GM19035 (cell line): ENCODE measurements around the gene CLTCL1.
"Not testable (repeated sequence)": the region's sequence is repeated elsewhere in the genome, so short reads cannot be mapped to it uniquely, and the experiment has no call there.

Source experiments
- ATAC-seq: cut with Tn5 transposase; IDR thresholded peaks from one replicate; pipeline ENCODE4 v1.9.1; 2021; ENCODE audit not compliant: unreplicated experiment

Gene CLTCL1

DNA sequence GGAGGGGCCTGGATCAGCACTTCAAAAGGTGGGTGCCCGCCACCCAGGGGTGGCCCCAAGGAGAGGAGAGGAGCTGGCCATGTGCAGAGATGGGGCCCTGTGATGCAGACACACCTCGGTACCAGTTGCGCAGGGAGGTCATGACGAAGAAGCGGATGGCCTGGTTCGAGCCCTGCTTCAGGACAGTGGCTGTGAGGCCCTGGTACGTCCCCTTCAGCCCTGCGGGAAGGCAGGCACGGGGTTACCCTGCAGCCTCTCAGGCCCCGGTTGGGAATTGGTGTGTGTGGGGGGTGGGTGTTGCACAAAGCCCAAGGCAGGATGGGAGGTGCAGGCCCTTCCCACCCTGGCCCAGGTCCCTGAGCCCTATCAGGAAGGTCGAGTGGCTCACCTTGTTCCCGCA lies 114.8 kb downstream of the CLTCL1 start:
- no peak for ATAC-seq

GRCh38 chr22:19176175-19176643 lies 115.3 kb downstream of the CLTCL1 start:
- no peak for ATAC-seq

DNA sequence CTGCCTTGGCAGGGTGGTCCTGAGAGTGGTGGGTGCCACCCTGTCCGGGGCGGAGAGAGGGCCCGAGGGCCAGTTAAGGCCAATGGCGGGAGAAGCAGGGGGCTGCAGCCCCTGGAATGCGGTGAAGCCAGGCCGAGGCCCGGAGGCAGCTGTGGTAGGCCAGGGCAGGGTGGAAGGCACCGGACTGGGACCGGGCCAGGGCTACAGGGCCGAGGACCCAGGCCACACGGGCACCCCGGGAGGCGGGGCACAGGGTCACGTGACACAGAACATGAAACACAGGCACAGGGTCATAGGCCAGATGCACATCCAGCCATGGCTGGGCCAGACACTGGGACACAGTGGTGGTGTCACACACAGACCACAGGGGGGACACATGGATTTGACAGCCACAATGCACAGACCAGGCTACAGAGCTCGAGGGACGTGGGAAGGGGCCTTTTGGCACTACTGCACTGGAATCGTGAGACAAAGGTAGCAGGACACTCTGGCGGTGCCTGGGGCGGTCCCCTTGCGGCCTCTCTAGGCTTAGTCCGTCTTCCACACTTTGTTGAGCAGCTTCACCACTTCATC lies 115.8 kb downstream of the CLTCL1 start:
- ATAC-seq, result no peak

DNA sequence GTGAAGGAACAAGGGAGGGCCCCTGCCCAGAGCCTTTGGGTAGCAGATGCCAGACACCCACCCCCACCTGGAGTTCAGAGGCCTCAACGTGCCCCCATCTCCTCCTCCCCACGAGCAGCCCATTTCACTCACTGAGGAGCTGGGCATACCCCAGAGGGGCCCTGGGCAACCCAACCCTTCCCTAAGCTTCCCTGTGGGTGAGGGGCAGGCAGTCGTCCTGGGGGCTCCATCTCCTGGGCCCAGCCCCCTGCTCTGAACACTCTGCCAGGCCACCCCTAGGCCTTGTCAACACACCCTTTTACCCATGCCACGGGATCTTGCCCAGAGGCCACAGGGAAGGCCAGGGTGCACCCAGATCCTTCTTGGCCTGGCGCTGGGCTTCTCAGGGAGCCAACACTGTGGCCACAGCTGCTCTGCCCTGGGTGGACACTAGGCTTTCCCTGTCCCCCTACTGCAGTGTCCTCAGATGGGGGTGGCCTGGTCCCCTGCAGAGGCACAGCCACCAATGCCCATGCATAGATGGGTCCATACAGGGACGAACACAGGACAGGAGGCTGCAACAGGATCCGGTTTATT lies 116.4 kb downstream of the CLTCL1 start:
- ATAC-seq, result no peak

DNA sequence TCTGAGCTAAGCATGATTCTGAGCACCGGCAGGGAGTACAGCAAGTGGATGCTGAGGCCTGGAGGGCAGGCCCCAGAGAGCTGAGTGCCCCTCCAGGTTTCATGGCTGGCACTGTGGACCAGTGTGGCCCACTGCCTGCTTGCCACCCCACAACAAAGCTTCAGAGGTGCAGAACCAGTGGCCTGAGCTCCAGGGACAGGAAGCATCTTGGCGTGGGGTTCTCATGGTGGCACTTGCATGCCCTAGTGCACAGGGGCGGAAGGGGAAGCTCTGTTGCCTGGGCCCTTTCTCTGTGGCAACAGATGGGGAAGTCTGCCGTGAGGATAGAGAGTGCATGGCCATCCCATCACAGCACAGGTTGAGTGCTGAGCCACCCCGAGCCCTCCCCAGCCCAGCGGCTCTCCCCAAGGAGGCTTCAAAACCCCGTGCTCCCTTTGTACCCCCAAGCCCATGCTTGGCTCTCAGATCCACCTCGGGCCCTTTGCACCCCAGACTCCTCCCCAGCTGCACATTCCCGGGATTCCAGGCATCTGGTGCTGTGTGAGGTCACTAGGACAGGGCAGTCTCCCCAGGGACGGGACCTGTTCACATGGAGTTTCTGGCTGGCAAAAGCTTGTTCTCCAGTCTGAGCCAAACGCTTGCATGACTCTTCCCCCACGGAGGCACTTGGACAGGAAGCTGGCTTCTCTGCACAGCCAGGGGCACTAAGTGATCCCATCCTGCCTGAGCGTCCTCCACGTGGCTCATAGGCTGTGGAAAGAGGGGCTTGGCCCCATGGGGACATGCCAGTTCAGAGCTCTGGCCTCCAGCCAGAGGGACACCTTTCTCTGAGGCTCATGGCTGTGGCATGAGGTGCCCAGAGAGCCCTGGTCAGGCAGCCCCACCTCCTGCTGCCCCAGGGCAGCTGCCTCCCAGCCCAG lies 117.2 kb downstream of the CLTCL1 start:
- ATAC-seq, result no peak

DNA sequence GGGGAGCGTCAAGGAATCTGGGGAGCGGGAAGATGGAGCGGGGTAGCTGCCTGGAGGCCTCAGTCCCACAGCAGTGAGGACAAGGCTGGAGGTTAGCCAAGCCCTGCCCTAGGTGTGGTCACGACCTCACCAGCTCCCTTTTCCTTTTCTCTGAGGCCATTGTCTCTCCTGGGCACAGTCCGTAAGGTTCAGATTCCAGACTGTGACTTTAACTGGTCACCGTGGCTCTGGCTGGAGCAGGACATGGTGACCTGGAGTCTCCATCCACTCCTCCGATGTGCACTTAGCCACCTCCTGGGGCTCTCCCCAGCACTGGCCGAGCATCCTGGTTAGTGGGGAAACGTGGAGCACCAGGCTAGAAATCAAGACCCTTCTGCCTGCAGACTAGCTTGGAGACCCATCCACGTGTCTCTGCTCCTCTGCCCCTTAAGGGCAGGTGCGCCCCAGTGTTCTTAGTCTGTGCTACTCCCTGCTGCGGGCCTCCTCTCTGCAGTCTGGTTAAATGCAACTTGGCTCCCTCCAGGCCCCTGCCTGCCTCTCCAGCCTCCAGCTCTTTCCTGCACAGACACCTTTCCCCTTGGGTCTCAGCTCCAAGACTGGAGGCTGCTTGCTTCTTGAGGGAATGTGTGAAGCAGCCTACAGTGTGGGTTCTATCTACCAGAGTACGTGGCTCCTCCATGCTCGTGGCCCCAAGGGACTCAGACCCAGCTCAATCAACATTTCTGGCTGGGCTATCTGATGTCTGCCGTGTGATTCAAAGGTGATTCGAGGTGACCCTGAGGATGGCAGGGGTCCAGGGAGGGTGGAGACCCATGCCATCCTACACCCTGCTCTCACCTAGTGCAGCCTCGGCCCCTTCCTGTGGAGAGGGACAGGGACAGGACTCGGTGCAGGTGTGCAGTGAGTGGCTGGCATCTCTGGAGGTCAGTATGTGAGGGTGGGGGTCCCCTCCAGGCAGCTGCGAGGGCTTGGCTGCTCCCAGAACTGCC lies 118.2 kb downstream of the CLTCL1 start:
- no peak for ATAC-seq

DNA sequence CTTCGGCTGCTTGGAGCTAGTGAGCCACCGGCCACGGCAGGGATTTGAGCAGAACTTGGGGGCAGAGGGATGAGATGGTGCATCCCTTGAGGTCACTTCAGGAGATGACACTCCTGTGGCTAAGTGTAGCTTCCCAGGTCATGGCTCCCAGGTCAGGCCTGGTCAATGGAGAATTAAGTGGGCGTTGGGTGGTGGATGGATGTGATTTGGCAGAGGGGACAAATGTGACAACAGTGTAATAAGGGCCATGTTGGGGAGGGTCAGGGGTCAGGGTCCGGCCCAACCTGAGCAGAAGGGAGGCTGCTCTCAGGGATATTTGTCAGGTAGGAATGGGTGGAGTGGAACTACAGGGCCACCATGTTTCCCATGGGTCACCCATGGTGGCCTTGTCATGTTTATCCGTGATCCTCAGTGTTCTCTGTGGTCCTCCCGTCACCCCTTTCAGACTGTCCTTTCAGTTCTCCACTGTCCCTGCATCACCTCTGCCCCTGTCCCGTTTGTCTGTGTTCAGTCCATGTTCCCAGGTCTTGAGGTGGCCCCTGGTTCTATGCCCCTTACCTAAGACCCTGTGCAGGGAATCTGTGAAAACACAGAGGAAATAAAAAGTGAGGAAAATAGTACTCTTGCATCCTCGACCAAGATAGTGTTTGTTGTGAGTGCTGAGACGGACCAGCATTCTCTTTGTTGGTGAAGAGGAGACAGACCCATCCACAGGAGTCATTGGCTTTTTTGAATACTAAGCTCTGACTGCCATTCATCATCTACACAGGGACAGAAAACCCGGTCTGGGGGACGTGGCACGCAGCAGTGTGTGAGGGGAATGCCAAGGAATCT lies 119.1 kb downstream of the CLTCL1 start:
- no peak for ATAC-seq

DNA sequence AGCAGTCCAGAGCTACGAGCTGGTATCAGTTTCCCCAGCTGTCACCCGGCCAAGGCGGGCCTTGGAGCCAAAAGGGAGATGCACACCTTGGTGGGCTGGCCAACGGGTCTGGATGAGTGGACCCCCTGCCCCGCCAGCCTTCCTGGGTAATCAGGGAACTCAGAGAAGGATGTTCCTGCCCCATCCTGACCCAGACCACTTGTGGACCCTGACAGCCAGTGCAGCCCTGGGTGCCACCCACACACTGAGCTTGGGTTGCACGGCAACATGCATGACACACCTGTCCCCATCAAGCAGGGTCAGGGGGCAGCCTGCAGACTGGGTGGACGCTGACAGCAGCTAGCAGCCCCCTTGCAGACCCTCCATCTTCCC lies 121.6 kb downstream of the CLTCL1 start:
- no peak for ATAC-seq

DNA sequence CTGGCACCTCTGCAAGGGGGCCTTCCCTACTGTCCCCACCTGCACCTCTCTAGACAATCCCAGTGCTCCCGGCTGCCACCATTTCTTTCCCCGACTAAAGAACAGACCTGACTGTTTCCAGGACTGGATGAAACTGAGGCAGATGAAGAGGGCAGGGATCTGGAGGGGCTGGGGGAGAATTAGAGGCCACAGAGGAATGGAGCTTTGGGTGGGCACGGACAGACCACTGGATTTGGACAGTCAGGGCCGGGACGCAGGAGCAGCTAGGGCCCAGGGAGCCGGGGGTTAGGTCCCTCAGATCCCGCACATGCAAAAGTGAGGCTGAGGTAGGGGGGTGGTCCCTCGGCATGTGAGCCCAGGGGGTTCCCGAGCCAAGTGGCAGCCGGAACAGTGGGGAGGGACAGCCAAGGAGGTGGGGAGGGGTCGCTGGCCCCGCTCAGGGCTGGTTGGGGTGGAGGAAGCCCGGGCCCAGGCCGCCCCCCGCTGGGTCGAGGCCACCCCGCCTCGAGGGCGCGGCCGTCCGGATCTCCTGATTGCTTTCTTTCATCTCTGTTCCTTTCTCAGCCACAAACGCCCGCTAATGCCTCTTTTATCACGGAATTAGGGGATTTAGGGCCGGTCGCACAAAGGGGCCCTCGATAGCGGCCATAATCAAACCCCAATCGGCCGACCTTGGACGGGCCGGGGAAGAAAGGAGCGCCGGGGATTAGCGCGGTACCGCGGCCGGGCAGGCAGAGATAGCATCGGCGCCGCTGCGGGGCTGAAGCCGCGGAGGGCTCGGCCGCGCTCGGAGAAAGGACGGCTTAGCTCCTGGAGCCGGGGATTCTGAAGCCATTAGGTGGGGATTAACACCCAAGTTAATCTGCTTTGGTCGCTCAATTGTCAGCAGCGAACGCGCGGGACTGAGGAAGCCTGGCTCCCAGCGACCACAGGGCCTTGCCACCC lies 122.2 kb downstream of the CLTCL1 start:
- ATAC-seq, result no peak

GRCh38 chr22:19168088-19168890 lies 123.2 kb downstream of the CLTCL1 start:
- ATAC-seq, result no peak

DNA sequence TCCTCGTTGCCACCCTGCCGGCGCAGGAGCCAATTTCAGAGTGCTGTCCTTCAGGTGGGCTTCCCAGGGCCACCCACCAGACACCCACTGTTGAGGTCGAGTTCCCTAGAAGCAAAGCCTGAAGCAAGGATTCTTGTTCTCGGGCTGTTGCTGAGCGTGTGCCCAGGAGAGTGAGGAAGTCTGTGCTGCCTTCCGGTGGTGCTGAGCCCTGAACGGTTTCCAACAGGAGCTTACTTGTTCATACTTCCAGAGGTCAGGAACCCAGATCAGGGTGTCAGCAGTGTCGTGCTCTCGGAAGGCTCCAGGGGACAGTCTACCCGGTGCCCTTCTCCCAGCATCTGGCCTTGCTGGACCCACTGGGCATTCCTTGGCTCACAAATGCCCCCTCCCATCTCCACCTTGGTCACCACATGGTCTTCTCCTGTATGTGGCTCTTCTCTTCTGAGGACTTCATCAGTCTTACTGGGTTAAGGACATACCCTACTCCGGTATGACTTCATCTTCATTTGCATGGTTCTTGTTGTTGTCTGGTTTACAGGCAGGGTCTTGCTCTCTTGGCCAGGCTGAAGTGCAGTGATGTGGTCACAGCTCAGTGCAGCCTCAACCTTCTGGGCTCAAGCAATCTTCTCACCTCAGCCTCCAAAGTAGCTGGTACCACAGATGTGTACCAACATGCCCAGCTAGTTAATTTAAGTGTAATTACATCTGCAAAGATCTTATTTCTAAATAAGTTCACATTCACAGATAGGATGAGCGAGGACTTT lies 124.2 kb downstream of the CLTCL1 start:
- ATAC-seq, result no peak

DNA sequence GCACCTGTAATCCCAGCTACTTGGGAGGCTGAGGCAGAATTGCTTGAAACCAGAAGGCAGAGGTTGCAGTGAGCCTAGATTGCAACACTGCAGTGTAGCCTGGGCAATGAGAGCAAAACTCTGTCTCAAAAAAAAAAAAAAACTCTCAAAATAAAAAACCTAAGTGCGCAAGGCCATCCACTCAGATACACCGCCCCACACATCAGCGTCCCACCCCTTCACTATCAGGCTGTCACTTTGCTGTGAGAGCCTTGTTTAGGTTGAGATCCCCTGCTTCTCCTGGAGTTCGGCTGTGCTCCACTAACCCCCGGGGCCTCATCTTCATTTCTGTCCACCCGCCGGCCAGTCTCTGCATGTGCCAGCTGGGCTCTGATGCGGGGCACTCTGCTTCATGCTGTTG lies 125.1 kb downstream of the CLTCL1 start:
- ATAC-seq, result no peak

DNA sequence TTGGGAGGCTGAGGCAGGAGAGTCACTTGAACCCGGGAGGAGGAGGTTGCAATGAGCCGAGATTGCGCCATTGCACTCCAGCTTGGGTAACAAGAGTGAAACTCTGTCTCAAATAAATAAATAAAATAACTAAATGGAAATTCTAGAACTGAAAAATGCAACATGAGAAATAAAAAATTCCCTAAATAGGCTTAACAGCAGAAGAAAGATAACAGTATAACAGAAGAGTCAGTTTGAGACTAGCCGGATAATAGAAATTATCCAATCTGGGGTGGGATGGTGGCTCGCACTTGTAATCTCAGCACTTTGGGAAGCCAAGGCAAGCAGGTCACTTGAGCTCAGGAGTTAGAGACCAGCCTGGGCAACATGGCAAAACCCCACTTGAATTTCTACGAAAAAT lies 127.1 kb downstream of the CLTCL1 start:
- no peak for ATAC-seq

DNA sequence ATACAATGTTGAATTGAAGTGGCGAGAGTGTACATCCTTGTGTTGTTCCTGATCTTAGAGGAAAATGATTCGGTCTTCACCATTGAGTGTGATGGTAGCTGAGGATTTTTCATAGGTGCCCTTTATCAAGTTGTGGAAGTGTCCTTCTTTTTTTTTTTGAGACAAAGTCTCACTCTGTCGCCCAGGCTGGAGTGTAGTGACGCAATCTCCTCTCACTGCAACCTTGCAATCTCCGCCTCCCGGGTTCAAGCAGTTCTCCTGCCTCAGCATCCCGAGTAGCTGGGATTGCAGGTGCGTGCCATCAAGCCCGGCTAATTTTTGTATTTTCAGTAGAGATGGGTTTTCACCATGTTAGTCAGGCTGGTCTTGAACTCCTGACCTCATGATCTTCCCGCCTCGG lies 132.9 kb downstream of the CLTCL1 start:
- ATAC-seq, result not testable (repeated sequence)

DNA sequence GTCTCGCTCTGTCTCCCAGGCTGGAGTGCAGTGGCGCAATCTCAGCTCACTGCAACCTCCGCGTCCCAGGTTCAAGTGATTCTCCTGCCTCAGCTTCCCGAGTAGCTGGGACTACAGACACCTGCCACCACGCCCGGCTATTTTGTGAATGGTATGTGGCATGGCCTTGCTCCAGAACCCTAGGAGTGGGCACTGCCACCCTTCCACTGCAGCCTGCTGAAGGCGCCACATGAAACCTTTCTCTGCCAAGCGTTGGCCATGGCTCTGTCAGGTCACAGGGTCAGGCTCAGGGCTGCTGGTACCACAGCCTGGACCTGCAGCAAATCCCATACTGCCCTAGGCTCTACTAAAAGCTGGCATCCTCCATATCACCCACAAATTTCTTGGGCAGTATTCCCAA lies 135.4 kb downstream of the CLTCL1 start:
- ATAC-seq, result not testable (repeated sequence)

DNA sequence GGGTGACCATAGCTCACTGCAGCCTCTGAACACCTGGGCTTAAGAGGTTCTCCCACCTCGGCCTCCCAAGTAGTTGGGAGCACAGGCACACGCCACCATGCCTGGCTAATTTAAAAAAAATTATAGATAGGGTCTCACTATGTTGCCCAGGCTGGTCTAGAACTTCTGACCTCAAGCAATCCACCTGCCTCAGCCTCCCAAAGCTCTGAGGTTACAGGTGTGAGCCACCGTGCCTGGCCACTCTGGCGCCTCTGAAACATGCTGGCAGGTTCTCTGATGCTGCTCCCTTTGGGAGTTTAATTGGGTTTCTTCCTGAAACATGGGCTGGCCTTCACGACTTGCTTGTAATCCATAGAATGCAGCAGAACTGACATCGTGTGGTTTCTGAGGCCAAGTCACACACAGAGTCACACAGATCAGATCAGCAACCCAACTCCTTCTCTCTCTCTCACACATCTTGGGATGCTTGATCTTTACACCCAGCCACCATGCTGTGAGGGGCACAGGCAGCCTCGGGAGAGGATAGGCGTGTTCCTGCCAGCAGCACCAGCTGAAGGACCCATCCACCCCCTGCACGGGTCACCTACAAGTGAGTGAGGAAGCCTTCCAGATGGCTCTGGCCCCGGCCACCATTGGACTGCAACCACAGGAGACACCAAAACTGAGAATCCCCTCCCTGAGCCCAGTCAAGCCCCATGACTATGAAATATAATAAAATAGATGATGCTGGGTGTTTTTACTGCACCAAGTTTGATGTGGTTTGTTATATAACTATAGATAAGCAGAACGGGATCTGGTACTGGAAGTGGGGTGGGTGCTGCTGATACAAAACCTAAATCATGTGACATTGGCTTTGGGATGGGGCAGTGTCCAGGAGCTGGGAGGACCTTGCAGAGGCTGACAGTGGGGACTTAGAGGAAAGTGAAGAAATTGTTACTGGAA lies 138.3 kb downstream of the CLTCL1 start:
- ATAC-seq, result no peak
